CD1c-positive myeloid dendritic cell (primary cell): ENCODE measurements around the gene SMCO1.
"Not testable (repeated sequence)": the region's sequence is repeated elsewhere in the genome, so short reads cannot be mapped to it uniquely, and the experiment has no call there.

Experiments used
- DNase-seq: peaks from one replicate; pipeline ENCODE4 v3.0.0-alpha.2; 2016; ENCODE audit errors: extremely low spot score

The SMCO1 gene

GRCh38 chr3:196523841-196524240 is 8.7 kb upstream of the SMCO1 start:
- DNase-seq = no peak

GRCh38 chr3:196521291-196521690 is 6.1 kb upstream of the SMCO1 start:
- not testable (repeated sequence) for DNase-seq

DNA sequence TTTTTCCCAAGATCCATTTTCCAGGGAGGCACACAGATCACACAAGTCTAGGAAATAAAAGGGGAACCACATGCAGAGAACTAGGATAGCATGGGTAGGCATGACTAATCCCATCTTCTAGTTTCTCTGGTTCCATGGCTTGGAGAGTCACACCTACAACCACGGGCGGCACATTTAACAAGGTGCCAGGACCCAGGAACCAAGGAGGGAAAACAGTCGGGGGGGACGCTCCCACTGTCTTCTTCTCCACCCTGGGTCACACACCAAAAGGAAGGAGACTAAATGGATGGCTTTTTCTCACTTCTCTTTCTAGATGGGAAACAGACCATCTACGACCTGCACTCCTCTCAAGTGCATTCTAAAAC is 4.6 kb upstream of the SMCO1 start:
- peak; percentile 25 for DNase-seq

DNA sequence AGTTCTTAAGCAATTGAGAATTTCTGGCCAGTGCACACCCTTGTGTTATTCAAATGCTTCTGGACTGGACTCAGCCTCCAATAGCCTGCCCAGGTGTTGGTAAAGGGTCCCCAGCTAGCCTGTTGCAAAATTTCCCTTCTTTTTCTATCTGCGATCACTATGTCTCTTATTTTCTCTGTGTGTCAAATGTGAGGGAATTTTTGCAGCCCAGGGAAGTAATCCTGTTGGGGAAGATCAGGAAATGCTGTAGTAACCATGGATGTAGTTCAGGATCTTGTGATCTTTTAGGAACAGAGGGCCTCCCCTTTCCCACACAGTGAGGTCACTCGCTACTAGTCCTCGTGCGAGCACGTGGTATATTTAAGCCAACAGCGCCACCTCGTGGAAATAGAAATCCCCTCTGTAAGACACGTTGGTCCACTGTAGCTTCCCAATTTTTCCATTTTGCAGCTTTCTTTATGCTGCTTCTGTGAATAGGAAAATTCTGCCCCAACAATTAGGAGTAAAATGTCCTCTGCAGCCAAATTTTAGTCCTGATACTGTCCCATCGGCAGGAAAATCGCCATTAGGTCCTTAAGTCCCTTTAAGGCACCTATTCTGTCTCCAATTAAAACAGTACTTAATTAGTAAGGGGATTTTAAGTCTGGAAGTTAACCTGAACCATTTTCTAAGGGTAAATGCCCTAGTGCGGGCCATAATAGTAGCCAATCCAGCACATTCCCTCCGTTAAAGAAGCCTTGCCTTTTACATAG is 4.0 kb upstream of the SMCO1 start:
- peak; percentile 92 for DNase-seq

- no peak for DNase-seq
Measured at GRCh38 chr3:196517919-196518318, 2.8 kb upstream of the SMCO1 start.

DNA sequence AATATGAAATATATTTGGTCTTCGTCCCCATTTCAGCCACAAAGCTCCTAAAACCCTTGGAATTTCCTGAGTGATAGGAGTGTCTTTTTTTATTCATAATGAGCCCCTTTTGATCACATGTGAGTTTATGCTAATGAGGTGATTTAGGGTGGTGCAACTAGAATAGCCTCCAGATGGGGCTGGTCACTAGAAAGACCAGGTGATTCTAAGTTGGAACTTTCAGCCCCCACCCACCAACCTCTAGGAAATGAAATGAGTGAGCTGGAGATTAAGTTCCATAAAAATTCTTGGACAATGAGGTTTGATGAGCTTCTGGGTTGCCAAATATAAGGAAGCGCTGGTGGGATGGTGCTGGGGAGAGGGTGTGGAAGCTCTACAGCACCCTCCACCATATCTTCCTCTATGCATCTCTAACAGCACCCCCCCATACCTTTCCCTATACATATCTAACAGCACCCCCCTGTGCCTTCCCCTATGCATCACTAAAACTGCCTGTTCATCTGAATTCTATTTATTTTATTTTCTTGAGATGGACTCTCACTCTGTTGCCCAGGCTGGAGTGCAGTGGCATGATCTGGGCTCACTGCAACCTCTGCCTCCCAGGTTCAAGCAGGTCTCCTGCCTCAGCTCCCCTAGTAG is 2.1 kb upstream of the SMCO1 start:
- no peak for DNase-seq

- no peak for DNase-seq
Measured at GRCh38 chr3:196514350-196514716, 813 bp downstream of the SMCO1 start.

DNA sequence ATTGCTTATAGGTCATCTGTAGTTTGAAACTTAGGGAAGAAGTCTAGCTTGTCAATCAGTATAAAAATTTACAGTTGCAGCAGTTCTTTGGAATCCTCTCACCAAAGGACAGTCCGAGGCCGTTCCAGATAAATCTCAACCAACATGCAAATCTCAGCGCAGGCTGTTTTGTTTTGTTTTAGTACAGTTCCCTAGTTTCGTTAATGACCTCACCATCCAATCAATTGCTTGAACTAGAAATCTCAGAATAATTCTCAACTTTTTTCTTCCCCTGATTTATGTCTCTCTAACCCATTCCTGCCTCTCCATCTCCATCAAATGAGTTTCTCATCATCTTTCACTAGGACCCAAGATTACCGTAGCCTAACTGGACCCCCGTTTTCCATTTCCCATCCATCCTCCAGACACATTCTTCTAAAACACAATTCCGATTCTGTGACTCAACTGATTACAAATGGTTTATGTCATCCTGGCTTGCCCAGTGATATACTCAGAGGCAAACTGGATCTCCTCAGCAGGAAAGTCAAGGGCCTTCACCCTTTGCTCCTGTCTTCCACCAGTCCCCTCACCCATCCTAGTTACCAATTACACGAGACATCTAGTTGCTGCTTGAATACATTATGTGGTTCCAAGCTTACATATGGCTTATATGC is 1.3 kb downstream of the SMCO1 start:
- no peak for DNase-seq

DNA sequence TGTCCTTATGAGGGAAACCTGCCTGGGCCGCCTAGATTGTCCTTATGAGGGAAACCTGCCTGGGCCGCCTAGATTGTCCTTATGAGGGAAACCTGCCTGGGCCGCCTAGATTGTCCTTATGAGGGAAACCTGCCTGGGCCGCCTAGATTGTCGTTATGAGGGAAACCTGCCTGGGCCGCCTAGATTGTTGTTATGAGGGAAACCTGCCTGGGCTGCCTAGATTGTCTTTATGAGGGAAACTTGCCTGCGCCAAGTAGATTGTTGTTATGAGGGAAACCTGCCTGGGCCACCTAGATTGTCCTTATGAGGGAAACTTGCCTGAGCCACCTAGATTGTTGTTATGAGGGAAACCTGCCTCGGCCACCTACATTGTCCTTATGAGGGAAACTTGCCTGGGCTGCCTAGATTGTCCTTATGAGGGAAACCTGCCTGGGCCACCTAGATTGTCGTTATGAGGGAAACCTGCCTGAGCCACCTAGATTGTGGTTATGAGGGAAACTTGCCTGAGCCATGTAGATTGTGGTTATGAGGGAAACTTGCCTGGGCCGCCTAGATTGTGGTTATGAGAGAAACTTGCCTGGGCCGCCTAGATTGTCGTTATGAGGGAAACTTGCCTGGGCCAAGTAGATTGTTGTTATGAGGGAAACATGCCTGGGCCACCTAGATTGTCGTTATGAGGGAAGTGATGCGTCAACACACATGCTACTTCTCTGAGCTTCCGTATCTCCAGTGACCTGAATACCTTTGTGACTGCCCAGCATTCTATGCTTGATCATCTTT is 3.3 kb downstream of the SMCO1 start:
- DNase-seq = not testable (repeated sequence)

- not testable (repeated sequence) for DNase-seq
Measured at GRCh38 chr3:196511108-196511507, 4.0 kb downstream of the SMCO1 start.

- no peak for DNase-seq
Measured at GRCh38 chr3:196506687-196507086, 8.5 kb downstream of the SMCO1 start.

DNA sequence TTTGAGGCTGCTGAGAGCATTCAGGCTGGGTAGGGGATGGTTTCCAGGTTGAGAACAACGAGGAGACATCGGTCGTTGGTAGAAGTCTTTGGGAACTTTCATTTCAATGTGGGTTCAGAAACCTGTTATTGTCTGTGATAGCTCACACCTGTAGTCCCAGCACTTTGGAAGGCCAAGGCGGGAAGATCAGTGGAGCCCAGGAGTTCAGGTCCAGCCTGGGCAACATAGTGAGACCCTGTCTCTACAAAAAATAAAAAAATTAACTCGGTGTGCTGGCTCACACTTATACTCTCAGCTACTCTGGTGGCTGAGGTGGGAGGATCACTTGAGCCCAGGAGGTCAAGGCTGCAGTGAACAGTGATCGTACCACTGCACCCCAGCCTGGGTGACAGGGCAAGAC is 10.6 kb downstream of the SMCO1 start:
- DNase-seq = no peak

- DNase-seq = not testable (repeated sequence)
Measured at GRCh38 chr3:196504077-196504398, 11.1 kb downstream of the SMCO1 start.

GRCh38 chr3:196503196-196504076 is 11.7 kb downstream of the SMCO1 start, which contains the start of gene RNF168:
RNF168 (minus strand) TSS chr3:196503768; CDS start chr3:196503173, 595 bp downstream.
- peak; percentile 97 for DNase-seq

DNA sequence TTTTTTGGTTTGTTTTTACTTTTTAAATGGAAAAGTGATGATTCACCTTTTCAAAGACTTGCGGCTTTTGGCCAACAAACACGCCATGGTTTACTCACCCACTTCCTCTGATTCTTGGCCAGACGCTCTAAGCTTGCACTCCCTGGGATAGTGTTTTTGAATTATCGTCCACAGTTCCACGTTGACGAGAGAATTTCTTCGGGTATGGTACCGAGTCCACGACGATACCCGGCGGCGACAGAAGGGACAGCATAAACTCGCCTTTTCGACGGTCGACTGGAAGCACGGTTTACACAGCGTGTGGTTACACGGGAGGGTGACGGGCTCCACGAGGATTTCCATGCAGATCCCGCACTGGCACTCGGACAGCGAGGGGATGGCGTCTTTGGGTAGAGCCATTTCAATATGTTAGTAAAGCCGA is 12.4 kb downstream of the SMCO1 start:
- peak; percentile 84 for DNase-seq

GRCh38 chr3:196501316-196502044 is 13.7 kb downstream of the SMCO1 start:
- DNase-seq = no peak

DNA sequence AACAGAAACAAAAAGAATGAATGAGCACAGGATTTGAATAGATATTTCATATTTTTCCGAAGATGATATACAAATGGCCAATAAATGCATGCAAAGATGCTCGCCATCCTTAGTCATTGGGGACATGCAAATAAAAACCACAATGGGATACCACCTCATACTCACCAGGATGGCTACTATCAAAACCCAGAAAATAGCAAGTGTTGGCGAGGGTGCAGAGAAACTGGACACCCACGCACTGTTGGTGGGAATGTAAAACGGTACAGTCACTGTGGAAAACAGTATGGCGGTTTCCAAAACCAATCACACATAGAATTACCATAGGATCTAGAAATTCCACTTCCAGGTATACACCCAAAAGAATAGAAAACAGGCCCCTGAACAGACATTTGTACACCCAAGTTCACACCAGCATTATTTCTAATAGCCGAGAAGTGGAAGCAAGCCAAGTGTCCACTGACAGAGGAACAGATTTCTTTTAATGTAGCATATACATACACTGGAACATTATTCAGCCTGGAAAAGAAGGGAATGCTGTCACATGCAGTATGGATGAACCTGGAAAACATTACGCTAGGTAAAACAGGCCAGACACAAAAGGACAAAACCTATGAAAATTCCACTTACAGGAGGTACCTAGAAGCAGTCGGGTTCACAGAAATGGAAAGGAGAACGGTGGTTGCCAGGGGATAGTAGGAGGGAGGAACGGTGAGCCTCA is 15.2 kb downstream of the SMCO1 start:
- no peak for DNase-seq

DNA sequence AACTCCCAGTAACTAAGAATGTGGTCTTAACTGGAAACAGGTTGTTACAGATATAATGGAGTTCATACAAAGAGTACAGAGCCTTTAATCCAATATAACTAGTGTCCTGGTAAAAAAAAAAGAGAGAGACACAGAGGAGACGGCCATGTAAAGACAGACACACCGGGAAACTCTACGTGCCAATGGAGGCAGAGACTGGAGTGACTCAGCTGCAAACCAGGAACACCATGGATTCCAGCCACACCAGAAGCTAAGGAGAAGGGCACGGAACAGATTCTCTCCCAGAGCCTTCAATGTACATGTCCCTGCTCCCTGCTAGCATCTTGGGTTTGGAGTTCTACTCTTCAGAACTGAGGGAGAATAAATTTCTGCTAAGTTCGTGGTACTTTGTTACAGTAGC is 16.1 kb downstream of the SMCO1 start:
- DNase-seq = no peak

- no peak for DNase-seq
Measured at GRCh38 chr3:196498297-196498696, 16.8 kb downstream of the SMCO1 start.

GRCh38 chr3:196496183-196496582 is 19.0 kb downstream of the SMCO1 start:
- DNase-seq = no peak
